ENCODE data around the gene TRPM2.

The TRPM2 gene

GRCh38 chr21:44364151-44365053, 11.0 kb downstream of the TRPM2 start:
- no peak overlapping the region for H3K4me2 ChIP-seq (ENCODE audit: low read length)
- no peak for TF ChIP-seq CTCF (IDR thresholded peaks at IDR 0.05)
- H2AFZ ChIP-seq = no peak overlapping the region
- H3K27me3 ChIP-seq (ENCODE audit: control insufficient read depth, insufficient read depth, low read length) = no peaks in the 10 kb centered on the region
- no peaks in the 10 kb centered on the region for H3K36me3 ChIP-seq (ENCODE audit: control insufficient read depth, insufficient read depth, low read length)
- no peak overlapping the region for H3K27ac ChIP-seq
- H3K79me2 ChIP-seq = no peaks in the 10 kb centered on the region
- no peak overlapping the region for H3K9ac ChIP-seq
- H3K4me3 ChIP-seq (ENCODE audit: low read depth, low read length) = no peak overlapping the region
- H3K4me1 ChIP-seq = no peaks in the 10 kb centered on the region
- H3K9me3 ChIP-seq (ENCODE audit: control insufficient read depth, low read length) = no peaks in the 10 kb centered on the region

DNA sequence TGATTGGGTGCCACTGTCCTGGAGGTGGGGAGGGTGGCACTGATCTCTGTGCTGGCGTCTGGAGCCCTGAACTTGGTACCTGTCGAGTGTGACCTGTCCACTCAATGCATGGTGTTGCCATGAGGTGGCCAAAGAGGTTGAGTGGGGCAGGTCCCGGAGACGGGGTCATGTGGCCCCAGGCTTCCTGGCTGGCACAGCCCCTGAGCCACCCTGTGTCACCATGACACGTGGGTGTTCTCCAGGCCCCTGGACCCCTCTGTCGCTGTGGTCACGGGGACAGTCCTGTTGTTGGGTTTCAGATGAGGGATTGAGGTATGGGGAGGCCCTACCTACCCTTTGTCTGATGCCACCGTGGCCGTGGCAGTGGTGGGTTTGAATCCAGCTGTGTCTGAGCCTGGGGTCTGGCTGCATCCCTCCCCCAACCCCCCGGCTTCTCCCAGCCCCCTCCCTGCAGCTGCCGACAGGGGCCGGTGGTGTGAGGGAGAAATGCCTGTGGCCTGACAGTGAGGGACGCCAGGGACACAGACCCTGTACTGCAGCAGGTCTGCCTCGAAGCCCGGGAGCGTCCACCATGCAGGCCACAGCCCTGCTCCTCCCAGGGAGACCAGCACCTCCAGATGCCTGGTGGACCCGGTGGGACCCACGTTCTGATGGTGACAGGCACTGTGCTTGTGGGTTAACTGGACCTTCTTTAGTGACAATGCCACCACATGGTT, 12.0 kb downstream of the TRPM2 start:
- Histone ChIP-seq H3K27me3 (ENCODE audit: control insufficient read depth, insufficient read depth, low read length) (no peaks in the 10 kb centered on the region), H3K36me3 (ENCODE audit: control insufficient read depth, insufficient read depth, low read length) (no peaks in the 10 kb centered on the region), H3K79me2 (no peaks in the 10 kb centered on the region), H2AFZ (no peak overlapping the region), H3K27ac (no peak overlapping the region), H3K4me1 (no peaks in the 10 kb centered on the region), H3K9me3 (ENCODE audit: control insufficient read depth, low read length) (no peaks in the 10 kb centered on the region), H3K4me3 (ENCODE audit: low read depth, low read length) (no peak overlapping the region), H3K9ac (no peak overlapping the region), H3K4me2 (ENCODE audit: low read length) (no peak overlapping the region)
- no peak for TF ChIP-seq CTCF (IDR thresholded peaks at IDR 0.05)

- Histone ChIP-seq H3K9ac (no peak overlapping the region), H3K36me3 (ENCODE audit: control insufficient read depth, insufficient read depth, low read length) (no peaks in the 10 kb centered on the region), H3K27me3 (ENCODE audit: control insufficient read depth, insufficient read depth, low read length) (no peaks in the 10 kb centered on the region), H3K27ac (no peak overlapping the region), H3K79me2 (no peaks in the 10 kb centered on the region), H3K4me3 (ENCODE audit: low read depth, low read length) (no peak overlapping the region), H3K9me3 (ENCODE audit: control insufficient read depth, low read length) (no peaks in the 10 kb centered on the region), H3K4me2 (ENCODE audit: low read length) (no peak overlapping the region), H3K4me1 (no peaks in the 10 kb centered on the region), H2AFZ (no peak overlapping the region)
- no peak for TF ChIP-seq CTCF (IDR thresholded peaks at IDR 0.05)
These were observed 12.7 kb downstream of the TRPM2 start for GRCh38 chr21:44365967-44366585.

GRCh38 chr21:44366586-44367211, 13.3 kb downstream of the TRPM2 start:
- Histone ChIP-seq H3K4me3 (ENCODE audit: low read depth, low read length) (no peak overlapping the region), H3K9ac (no peak overlapping the region), H3K27me3 (ENCODE audit: control insufficient read depth, insufficient read depth, low read length) (no peaks in the 10 kb centered on the region), H3K36me3 (ENCODE audit: control insufficient read depth, insufficient read depth, low read length) (no peaks in the 10 kb centered on the region), H3K4me2 (ENCODE audit: low read length) (no peak overlapping the region), H3K79me2 (no peaks in the 10 kb centered on the region), H3K9me3 (ENCODE audit: control insufficient read depth, low read length) (no peaks in the 10 kb centered on the region), H3K4me1 (no peaks in the 10 kb centered on the region), H3K27ac (no peak overlapping the region), H2AFZ (no peak overlapping the region)
- no peak for TF ChIP-seq CTCF (IDR thresholded peaks at IDR 0.05)
